B cell (primary cell): ENCODE results near the gene ANKRD66.

Experiments
- CTCF ChIP-seq: fragments of 200-600 bp; IDR thresholded peaks from one replicate; pipeline ENCODE4 v1.8.0; 2022; ENCODE audit warnings: antibody characterized with exemption, mild to moderate bottlenecking
- EZH2 ChIP-seq: IDR thresholded peaks from 2 replicates; pipeline ENCODE4 v1.6.1; 2012; ENCODE audit warnings: borderline replicate concordance, low read depth, mild to moderate bottlenecking, moderate library complexity, low read length; ENCODE audit not compliant: insufficient read depth, poor library complexity, severe bottlenecking

- TF ChIP-seq CTCF: no peak
- TF ChIP-seq EZH2: no peak
Observed at GRCh38 chr6:46741910-46742309, 4.8 kb upstream of the ANKRD66 start.
